Transverse colon (tissue), 4 donors: ENCODE data around the gene LYPD4. TPM values are rescaled to one million over a fixed set of nuclear protein-coding genes. Genes with fewer than 3 reads are reported as not detected.

ENCODE experiments used
- DNase-seq: peaks from one replicate; pipeline ENCODE4 v3.0.0-alpha.2; 2019
- H3K27ac ChIP-seq, 4 donors: fragments of 200-600 bp; sonication (generic); 2 replicates each; pipeline ENCODE4 v1.5.1; 2016 to 2018; ENCODE audit warnings: inconsistent platforms in 4 of 4
- H3K27me3 ChIP-seq: fragments of 200-600 bp; sonication (generic); 2 replicates; pipeline ENCODE4 v1.5.1; 2017; ENCODE audit warnings: inconsistent platforms
- H3K36me3 ChIP-seq, 4 donors: fragments of 200-600 bp; sonication (generic); 2 replicates each; pipeline ENCODE4 v1.5.1; 2017 to 2019; ENCODE audit warnings: inconsistent platforms in 4 of 4
- H3K4me1 ChIP-seq, 4 donors: fragments of 200-600 bp; sonication (generic); 2 replicates each; pipeline ENCODE4 v1.5.1; 2017 to 2020; ENCODE audit warnings: inconsistent platforms in 4 of 4
- H3K4me3 ChIP-seq, 4 donors: fragments of 200-600 bp; sonication (generic); 1 replicate in 1 of 4; 2 replicates in 3 of 4; pipeline versions ENCODE4 v1.5.1 to v1.6.1; 2017 to 2019; ENCODE audit warnings: inconsistent platforms in 4 of 4
- H3K9me3 ChIP-seq, 2 donors: fragments of 200-600 bp; sonication (generic); 2 replicates each; pipeline ENCODE4 v1.5.1; 2017 to 2019; ENCODE audit warnings: inconsistent platforms in 2 of 2
- CTCF ChIP-seq, 5 experiments: fragments of 200-600 bp in 3 of 5; fragments of 450-650 bp in 2 of 5; sonication (generic) in 3 of 5; IDR thresholded peaks; 1 replicate in 2 of 5; 2 replicates in 3 of 5; pipeline ENCODE4 v1.5.1; 2016 to 2017; ENCODE audit warnings: antibody characterized with exemption in 5 of 5, inconsistent platforms in 3 of 5, mild to moderate bottlenecking in 2 of 5, moderate library complexity in 1 of 5
- EP300 ChIP-seq: sonication (generic); formaldehyde crosslinking; IDR thresholded peaks from one replicate; pipeline ENCODE4 v1.6.1; 2017; ENCODE audit warnings: antibody characterized with exemption, low read depth
- POLR2A ChIP-seq: fragments of 450-650 bp; IDR thresholded peaks from one replicate; pipeline ENCODE4 v1.6.1; 2016; ENCODE audit warnings: antibody characterized with exemption, mild to moderate bottlenecking, moderate library complexity
- POLR2AphosphoS5 ChIP-seq, 3 donors: sonication (generic); formaldehyde crosslinking; IDR thresholded peaks; one replicate each; pipeline ENCODE4 v1.6.1; 2016; ENCODE audit warnings: antibody characterized with exemption in 3 of 3
- WGBS, 2 donors: methylation state at CpG; one replicate each; pipeline ENCODE4 v1.1.5; 2018; ENCODE audit warnings: low coverage in 1 of 2; 5-methylcytosine and 5-hydroxymethylcytosine counted together
- in situ Hi-C, 4 donors: fragments of 200-750 bp; cut with MboI; loops; one replicate each; pipeline versions ENCODE4 v1.15.0 to v1.15.1; 2017; ENCODE audit warnings: low sequenced_read_pairs in 3 of 4, low pct_ligation_motif_present in 1 of 4, low pct_unique_long_range_greater_than_20kb in 1 of 4
- intact Hi-C: fragments of 100-400 bp; cut with DNase I; formaldehyde crosslinking; loops from one replicate; pipeline ENCODE4 v1.15.1; 2023; ENCODE audit warnings: low total_unique reads
- total RNA-seq, 4 donors: library from RNA; depleted of rRNA; stranded (reverse); fragments of >200 nt; gene quantifications; one replicate each; pipeline ENCODE4 v1.1.0, GENCODE V29; 2016

LYPD4 gene
- not detected for total RNA-seq

- TF ChIP-seq POLR2A (no peak), CTCF (IDR thresholded peaks at IDR 0.05) (no peak), EP300 (no peak), POLR2AphosphoS5 (IDR thresholded peaks at IDR 0.05) (no peak)
- intact Hi-C loops (no loop called here), in situ Hi-C loops (loop anchor here in 1 of 4 donors (25.0 kb wide), 1 partner anchor 357 kb away; no protein-coding TSS in a partner anchor)
These were observed at the start of gene LYPD4 for GRCh38 chr19:41844601-41845000. Gene LYPD4, minus strand, starts transcription at chr19:41844683. Its CDS starts 5,398 bp downstream, at chr19:41839285.

GRCh38 chr19:41893899-41894298 is 49.4 kb upstream of the LYPD4 start:
- Histone ChIP-seq H3K27ac (no peak overlapping the region), H3K4me3 (no peak overlapping the region), H3K9me3 (no peaks in the 10 kb centered on the region), H3K36me3 (peaks cover 0 to 37% (median 14%) of the 10 kb centered on the region in 4 donors), H3K27me3 (no peaks in the 10 kb centered on the region), H3K4me1 (peaks cover 0 to 4% (median 0%) of the 10 kb centered on the region in 4 donors)
- DNase-seq = no peak
- intact Hi-C loops = no loop called here
- 29 to 80% methylated on average over 1 to 6 of the region's 6 CpGs for WGBS, 2 donors
- in situ Hi-C loops = no loop called here
- TF ChIP-seq EP300 (no peak), POLR2A (no peak), CTCF (IDR thresholded peaks at IDR 0.05) (no peak), POLR2AphosphoS5 (IDR thresholded peaks at IDR 0.05) (no peak)

More at GRCh38 chr19:41844601-41845000, at the start of gene LYPD4:
- no peaks in the 10 kb centered on the region for H3K36me3 ChIP-seq
- no peak for DNase-seq
- H3K4me1 ChIP-seq = no peaks in the 10 kb centered on the region
- H3K27ac ChIP-seq = no peak within 1 kb of the TSS
- WGBS, 2 donors = 84% methylated on average over 30 of the region's 30 CpGs; no CpG with 5 or more reads in 1 of the 2 donors
- H3K27me3 ChIP-seq = peaks cover 20% of the 10 kb centered on the region
- H3K4me3 ChIP-seq = no peak within 1 kb of the TSS
- no peaks in the 10 kb centered on the region for H3K9me3 ChIP-seq

GRCh38 chr19:41892173-41892902 is 47.9 kb upstream of the LYPD4 start:
- no peak for DNase-seq
- intact Hi-C loops = no loop called here
- Histone ChIP-seq H3K4me1 (peaks cover 0 to 11% (median 3%) of the 10 kb centered on the region in 4 donors), H3K4me3 (no peak overlapping the region), H3K36me3 (peaks cover 0 to 27% (median 12%) of the 10 kb centered on the region in 4 donors), H3K9me3 (no peaks in the 10 kb centered on the region), H3K27ac (no peak overlapping the region), H3K27me3 (no peaks in the 10 kb centered on the region)
- no peak for TF ChIP-seq POLR2AphosphoS5 (IDR thresholded peaks at IDR 0.05)
- in situ Hi-C loops = no loop called here
- WGBS, 2 donors = 91% methylated on average over 33 of the region's 34 CpGs; no CpG with 5 or more reads in 1 of the 2 donors

- intact Hi-C loops = no loop called here
- no peaks in the 10 kb centered on the region for H3K9me3 ChIP-seq
- H3K27ac ChIP-seq = no peak overlapping the region
- in situ Hi-C loops = no loop called here
- peaks cover 0 to 22% (median 10%) of the 10 kb centered on the region in 4 donors for H3K36me3 ChIP-seq
- 92 to 95% methylated on average over 3 to 4 of the region's 4 CpGs for WGBS, 2 donors
- TF ChIP-seq POLR2AphosphoS5 (IDR thresholded peaks at IDR 0.05) = no peak
- no peak for TF ChIP-seq CTCF (IDR thresholded peaks at IDR 0.05)
- peaks cover 10 to 25% (median 17%) of the 10 kb centered on the region in 4 donors for H3K4me1 ChIP-seq
- H3K4me3 ChIP-seq = no peak overlapping the region
- no peak for DNase-seq
- no peaks in the 10 kb centered on the region for H3K27me3 ChIP-seq
These were observed 46.5 kb upstream of the LYPD4 start for GRCh38 chr19:41890936-41891335.
